ENCODE results near the gene KCNQ5.

KCNQ5 gene

GRCh38 chr6:72676995-72677394, 55.1 kb downstream of the KCNQ5 start:
- TF ChIP-seq ZSCAN23 (tag by site-specific recombination; IDR thresholded peaks at IDR 0.05) (no peak), AEBP2 (tag by site-specific recombination; IDR thresholded peaks at IDR 0.05; ENCODE audit: borderline replicate concordance) (no peak), GLI2 (tag by site-specific recombination; IDR thresholded peaks at IDR 0.05; ENCODE audit: borderline replicate concordance, low read depth) (no peak), ZNF398 (tag by site-specific recombination; IDR thresholded peaks at IDR 0.05) (no peak), ZNF660 (tag by site-specific recombination; IDR thresholded peaks at IDR 0.05) (no peak), ZNF2 (tag by site-specific recombination; IDR thresholded peaks at IDR 0.05) (no peak), ZNF169 (tag by site-specific recombination; IDR thresholded peaks at IDR 0.05) (no peak), ZNF280C (tag by site-specific recombination; IDR thresholded peaks at IDR 0.05) (no peak)
- H3K4me3 ChIP-seq (ENCODE audit: low read depth, low read length): no peak overlapping the region
- H3K27ac ChIP-seq (ENCODE audit: extremely low read depth, low read depth, low read length): no peak overlapping the region
- H3K36me3 ChIP-seq (ENCODE audit: control insufficient read depth in 2 of 2, insufficient read depth in 1 of 2, low read length in 2 of 2): no peaks in the 10 kb centered on the region
- H3K4me1 ChIP-seq (ENCODE audit: control insufficient read depth, insufficient read depth, low read length): peaks cover 7% of the 10 kb centered on the region
- ChIA-PET CTCF (interaction anchor here (1.0 kb wide), 1 partner anchor 13 kb away, joined by 3 read pairs; no protein-coding TSS in a partner anchor), POLR2A (no interaction called here)
- H3K9me3 ChIP-seq (ENCODE audit: control insufficient read depth, insufficient read depth, low read depth, low read length): no peaks in the 10 kb centered on the region

GRCh38 chr6:72677740-72678139, 55.9 kb downstream of the KCNQ5 start:
- Histone ChIP-seq H3K36me3 (ENCODE audit: control insufficient read depth in 2 of 2, insufficient read depth in 1 of 2, low read length in 2 of 2) (no peaks in the 10 kb centered on the region), H3K4me3 (ENCODE audit: low read depth, low read length) (no peak overlapping the region), H3K4me1 (ENCODE audit: control insufficient read depth, insufficient read depth, low read length) (peaks cover 7% of the 10 kb centered on the region), H3K9me3 (ENCODE audit: control insufficient read depth, insufficient read depth, low read depth, low read length) (no peaks in the 10 kb centered on the region), H3K27ac (ENCODE audit: extremely low read depth, low read depth, low read length) (no peak overlapping the region)
- ChIA-PET CTCF (no interaction called here), POLR2A (no interaction called here)
- TF ChIP-seq ZNF112 (tag by site-specific recombination; IDR thresholded peaks at IDR 0.05) (no peak), ZNF510 (tag by site-specific recombination; IDR thresholded peaks at IDR 0.05; ENCODE audit: insufficient replicate concordance) (no peak), ZNF341 (tag by site-specific recombination; IDR thresholded peaks at IDR 0.05; ENCODE audit: low read depth) (no peak), ZSCAN23 (tag by site-specific recombination; IDR thresholded peaks at IDR 0.05) (no peak), IKZF3 (tag by site-specific recombination; IDR thresholded peaks at IDR 0.05) (no peak), ZBTB8A (tag by site-specific recombination; IDR thresholded peaks at IDR 0.05) (no peak), ZNF776 (tag by site-specific recombination; IDR thresholded peaks at IDR 0.05; ENCODE audit: borderline replicate concordance) (no peak), ZNF629 (tag by site-specific recombination; IDR thresholded peaks at IDR 0.05) (no peak), ZSCAN4 (tag by site-specific recombination; IDR thresholded peaks at IDR 0.05) (no peak), GFI1B (tag by site-specific recombination; IDR thresholded peaks at IDR 0.05) (no peak), KLF7 (tag by site-specific recombination; IDR thresholded peaks at IDR 0.05; ENCODE audit: borderline replicate concordance) (no peak)

Data from HEK293 (cell line).